Activated CD8-positive, alpha-beta memory T cell treated with anti-CD3 and anti-CD28 coated beads for 1 hour (primary cell): ENCODE measurements around the gene L3MBTL4.
"Not testable (repeated sequence)": the region's sequence is repeated elsewhere in the genome, so short reads cannot be mapped to it uniquely, and the experiment has no call there.

Source experiments
- DNase-seq, 2 donors: peaks; one replicate each; pipeline ENCODE4 v3.0.0-alpha.2; 2020; ENCODE audit warnings: low read depth in 1 of 2; ENCODE audit errors: extremely low read depth in 1 of 2

Gene L3MBTL4

GRCh38 chr18:6056171-6056910 is 358.4 kb downstream of the L3MBTL4 start:
- DNase-seq = no peak

DNA sequence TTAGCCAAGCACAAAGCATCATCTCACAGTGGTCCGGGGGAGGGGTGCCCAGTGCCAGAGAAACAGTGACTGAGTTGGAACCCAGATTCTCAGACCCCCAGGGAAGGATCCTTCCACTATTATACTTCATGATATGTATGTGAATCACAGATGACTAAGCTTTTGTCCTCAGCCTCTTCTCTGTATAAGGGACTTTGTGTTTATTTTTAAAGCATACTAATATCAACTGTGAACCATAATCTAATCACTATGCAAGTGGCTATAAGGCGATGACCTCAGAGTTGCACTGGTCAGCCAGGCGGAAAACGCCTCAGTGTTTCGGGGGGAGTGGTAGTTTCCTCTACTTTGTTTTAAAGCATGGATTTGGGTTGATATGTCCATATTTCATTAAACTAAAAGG is 359.0 kb downstream of the L3MBTL4 start:
- DNase-seq = no peak

GRCh38 chr18:6054256-6054842 is 360.4 kb downstream of the L3MBTL4 start:
- DNase-seq = no peak

GRCh38 chr18:6052449-6052913 is 362.2 kb downstream of the L3MBTL4 start:
- DNase-seq = no peak

GRCh38 chr18:6047596-6047995 is 367.1 kb downstream of the L3MBTL4 start:
- DNase-seq = not testable (repeated sequence)

DNA sequence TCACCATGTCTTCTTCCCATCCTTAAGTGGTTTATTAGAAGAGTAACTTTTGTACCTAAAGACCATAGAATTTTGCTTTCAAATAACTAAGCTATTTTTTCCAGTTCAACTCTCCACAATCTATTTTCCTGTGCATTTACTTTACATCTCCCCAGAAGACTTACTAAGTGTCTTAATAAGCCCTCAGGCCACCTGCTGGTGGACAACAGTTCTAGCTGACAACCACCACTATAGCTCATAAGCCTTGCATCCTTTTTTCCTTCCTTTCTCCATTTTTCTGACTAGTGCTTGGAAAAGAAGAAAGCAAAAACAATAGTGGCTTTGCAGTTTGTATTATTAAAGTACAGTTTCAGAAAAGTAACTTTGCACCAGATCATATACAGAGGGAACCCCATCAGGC is 369.9 kb downstream of the L3MBTL4 start:
- DNase-seq = no peak

GRCh38 chr18:6044319-6044718 is 370.4 kb downstream of the L3MBTL4 start:
- no peak for DNase-seq

GRCh38 chr18:6039055-6039454 is 375.7 kb downstream of the L3MBTL4 start:
- no peak for DNase-seq

- no peak for DNase-seq
These were observed 383.3 kb downstream of the L3MBTL4 start for GRCh38 chr18:6031442-6031841.

- no peak for DNase-seq
These were observed 383.7 kb downstream of the L3MBTL4 start for GRCh38 chr18:6031002-6031401.

GRCh38 chr18:6024745-6025248 is 389.9 kb downstream of the L3MBTL4 start:
- DNase-seq = no peak

- no peak for DNase-seq
These were observed 391.2 kb downstream of the L3MBTL4 start for GRCh38 chr18:6023551-6023950.

DNA sequence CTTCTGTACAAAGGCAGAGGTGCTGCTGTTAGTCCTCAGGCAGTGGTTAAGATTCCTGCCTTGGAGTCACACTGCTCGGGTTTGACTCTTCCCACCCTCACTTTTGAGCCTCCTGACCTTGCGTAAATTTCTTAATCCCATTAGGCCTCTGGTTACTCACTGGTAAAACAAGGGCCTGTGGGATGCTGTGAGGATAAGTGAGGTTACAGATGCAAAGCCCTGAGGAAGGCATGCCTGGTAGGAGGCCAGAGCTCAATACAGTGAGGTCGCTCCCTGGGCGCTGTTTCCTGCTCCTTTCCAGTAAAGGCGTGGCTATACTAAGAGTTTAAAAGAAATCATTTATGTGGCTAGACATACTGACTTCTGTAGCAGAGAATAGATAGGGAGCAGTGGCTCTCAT is 391.9 kb downstream of the L3MBTL4 start:
- no peak for DNase-seq

DNA sequence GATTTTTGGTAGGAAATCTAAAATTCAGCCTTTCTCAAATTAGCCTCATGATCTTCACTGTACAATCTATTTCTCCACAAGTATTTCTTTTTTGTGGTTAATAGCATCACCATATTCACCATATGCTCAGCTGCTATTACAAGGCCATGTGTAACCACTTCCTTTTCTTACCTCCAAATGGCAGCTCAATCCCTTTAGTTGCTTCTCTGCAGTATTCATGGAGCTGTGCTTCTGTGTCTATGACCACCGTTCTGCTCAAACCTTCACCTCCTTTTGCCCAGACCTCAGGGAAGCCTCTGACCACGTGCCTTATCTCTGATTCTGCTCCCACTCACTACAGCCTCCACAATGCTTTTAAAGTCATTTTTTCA is 392.7 kb downstream of the L3MBTL4 start:
- DNase-seq = no peak

- DNase-seq = no peak
These were observed 393.2 kb downstream of the L3MBTL4 start for GRCh38 chr18:6021306-6022073.

- DNase-seq = no peak
These were observed 396.0 kb downstream of the L3MBTL4 start for GRCh38 chr18:6018671-6019070.

GRCh38 chr18:6017171-6017570 is 397.5 kb downstream of the L3MBTL4 start:
- no peak for DNase-seq

DNA sequence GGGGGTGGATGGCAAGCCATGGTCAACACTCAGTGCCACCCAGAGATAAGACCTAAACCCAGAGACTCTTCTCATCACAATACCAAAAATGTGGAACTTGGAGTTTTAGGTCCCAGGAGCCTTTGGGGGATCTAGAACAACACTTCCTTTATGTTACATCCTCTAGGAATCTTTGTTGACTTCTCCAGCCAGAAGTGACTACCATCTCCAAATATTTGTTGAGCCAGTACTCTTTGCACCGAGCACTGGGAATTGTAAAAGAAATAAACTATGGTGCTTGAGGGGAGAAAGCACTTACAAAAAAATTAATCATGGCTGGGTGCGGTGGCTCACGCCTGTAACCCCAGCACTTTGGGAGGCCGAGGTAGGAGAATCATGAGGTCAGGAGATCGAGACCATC is 399.3 kb downstream of the L3MBTL4 start:
- no peak for DNase-seq

DNA sequence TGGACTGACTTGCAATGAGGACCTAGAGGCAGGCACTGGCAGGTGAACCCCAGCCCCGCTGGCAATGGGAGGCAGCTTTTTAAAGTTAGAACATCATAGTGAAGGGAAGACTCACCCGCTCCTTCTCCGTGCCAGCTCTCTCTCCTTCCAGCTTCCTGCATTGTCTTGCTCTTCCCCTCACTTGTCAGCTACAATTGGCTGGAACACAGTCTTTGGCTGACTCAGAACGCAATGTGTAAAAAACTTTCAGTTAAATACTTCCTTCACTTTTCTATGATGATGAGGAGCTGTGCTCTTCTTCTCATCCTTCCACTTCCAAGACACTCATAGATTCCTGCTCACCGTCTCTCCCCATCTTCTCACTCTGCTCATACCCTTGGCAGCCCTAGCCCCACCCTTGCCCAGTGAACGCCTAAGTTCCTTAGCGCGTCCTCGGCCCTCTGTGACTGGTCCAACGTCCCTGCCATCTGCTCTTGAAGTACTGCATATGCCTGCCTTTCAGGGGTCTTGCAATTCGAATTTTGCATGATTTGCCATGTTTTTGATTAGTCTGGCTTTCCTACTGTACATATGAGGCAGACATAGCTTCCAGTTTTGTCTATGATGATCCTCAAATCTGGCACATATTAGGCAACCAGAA is 401.4 kb downstream of the L3MBTL4 start:
- no peak for DNase-seq

- DNase-seq = no peak
These were observed 403.8 kb downstream of the L3MBTL4 start for GRCh38 chr18:6010921-6011320.

DNA sequence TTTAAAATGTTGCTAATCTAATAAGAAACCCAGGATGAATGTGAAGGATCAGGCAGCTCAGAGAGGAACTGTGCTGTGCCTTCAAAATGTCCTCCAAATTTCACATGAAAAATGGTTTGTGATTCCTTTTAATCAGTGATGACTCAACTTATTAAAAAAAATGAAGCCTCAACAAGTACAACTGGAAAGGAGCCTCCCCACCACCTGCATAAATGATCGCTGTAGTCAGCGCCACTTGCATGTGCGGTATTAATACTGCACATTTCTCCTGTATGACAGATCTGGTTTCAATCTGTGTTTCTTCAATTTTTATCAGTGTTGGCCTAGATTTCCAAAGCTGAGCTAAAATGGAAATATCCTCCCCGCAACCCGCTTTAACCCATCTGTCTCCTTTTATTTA is 404.4 kb downstream of the L3MBTL4 start:
- DNase-seq = no peak
